AG08396 (cell line): ENCODE data around the gene SLX9.

Source experiments
- DNase-seq: peaks from one replicate; pipeline ENCODE4 v3.0.0; 2012; ENCODE audit warnings: low spot score, mixed read lengths

SLX9 gene

DNA sequence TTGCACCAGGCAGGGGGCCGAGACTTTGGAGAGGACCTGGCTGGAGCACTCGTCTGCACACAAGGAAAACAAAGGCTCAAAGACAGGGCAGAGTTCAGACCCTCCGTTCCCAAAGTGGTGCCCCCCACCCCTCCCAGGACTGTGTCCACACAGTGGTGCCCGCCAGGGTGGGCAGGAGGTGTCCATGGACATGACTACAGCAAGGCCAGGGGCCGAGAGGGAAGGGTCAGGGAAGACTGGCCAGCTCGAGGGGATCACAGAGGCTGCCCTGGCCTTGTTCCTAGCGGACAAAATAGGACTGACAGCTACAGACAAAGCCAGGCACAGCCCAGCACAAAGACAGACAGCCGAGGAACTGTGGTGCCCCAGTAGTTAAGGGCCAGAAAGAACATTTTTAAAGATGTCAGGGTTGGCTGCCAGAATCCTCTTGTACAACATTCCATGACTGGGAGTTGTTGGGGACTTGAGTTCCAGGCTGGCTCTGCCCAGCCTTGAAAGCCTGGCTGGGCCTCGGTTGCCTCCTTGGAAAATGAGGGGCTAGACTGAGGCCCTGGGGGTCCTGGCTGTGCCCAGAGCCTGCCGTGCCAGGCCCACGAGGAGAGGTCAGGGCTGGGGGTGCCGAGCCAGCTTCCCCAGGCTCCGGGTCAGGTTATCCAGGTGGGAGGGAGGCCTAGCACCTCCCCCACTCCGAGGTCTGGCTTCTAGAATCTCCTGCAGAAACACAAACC is 63.7 kb downstream of the SLX9 start:
- DNase-seq: no peak

GRCh38 chr21:45004059-45004422 is 64.2 kb downstream of the SLX9 start:
- no peak for DNase-seq

DNA sequence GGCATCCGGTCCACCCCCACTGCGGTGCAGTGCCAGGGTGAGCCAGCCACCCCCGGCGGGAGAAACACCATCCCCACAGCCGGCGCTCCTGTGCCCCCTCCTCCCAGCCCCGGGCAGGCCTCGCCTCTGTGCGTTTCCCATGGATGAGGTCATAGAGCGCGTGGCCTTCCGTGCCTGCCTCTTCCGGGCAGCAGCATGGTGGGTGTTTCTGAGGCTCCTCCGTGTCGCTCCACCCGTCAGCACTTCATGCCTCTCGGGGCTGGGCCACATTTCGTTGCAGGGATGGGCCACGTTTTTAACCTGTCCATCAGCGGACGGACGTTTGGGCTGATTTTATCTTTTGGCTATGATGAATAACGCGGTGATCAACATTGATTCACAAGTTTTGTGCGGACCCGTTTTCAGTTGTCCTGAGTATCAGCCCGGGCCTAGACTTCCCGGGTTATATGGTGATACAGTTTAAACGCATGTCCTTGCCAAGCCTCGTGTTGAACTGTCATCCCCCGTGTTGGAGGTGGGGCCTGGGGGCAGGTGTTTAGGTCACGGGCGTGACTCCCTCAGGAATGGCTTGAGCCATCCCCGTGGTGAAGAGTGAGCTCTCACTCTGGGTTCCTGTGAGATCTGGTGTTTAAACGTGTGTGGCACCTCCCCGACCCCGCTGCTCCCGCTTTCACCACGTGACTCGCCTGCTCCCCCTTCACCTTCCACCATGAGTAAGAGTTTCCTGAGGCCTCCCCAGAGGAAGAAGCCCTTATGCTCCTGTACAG is 64.8 kb downstream of the SLX9 start:
- no peak for DNase-seq

GRCh38 chr21:45006536-45007095 is 66.8 kb downstream of the SLX9 start:
- DNase-seq: no peak

DNA sequence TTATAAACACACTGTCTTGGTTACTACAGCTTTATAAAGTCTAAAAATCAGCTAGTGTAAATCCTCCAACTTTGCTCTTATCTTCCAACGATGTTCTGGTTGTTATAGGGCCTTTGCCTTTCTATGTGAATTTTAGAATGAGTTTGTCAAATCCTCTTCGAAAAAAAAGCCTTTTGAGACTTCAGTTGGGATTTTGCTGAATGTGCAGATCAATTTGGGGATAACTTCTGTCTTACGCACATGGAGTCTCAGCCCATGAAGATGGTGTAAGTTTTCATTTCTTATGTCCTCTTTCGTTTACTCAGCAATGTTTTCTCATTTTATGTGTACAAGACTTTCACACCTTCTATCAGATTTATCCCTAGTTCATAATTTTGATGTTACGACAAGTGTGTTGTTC is 69.8 kb downstream of the SLX9 start:
- DNase-seq: no peak

DNA sequence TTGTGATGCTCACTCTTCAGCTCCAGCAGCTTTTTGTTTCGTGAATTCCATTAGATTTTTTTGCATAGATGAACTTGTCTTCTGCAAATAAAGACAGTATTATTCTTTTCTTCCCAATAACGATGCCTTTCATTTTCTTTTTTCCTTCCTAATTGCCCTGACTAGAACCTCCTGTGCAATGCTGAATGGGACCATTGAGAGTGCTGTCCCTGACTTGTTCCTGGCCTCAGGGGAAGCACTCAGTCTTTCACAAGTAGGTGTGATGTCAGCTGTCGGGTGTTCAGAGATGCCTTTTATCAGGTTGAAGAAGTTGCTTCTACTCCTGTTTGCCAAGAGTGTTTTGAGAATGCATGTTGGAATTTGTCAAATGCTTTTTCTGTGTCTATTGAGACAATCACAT is 70.3 kb downstream of the SLX9 start:
- no peak for DNase-seq

DNA sequence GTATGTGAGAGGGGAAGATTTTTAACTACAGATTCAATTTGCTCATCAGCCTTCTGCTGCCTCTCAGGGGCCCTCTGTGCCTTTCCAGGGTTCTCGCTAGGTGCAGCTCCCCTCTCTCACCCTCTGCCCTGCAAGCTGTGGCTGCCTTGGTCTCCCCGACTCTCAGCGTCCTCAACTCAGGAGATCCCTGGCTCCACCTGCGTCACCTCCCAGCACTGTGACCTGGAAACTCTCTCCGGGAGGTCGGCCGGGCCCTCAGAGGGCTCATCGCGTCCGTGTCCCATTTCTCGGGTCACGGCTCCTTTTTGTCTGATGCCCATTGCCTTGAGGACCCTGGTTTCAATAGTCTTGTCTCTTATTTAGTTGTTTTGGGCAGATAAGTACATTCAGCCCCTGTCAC is 71.0 kb downstream of the SLX9 start:
- DNase-seq: no peak

DNA sequence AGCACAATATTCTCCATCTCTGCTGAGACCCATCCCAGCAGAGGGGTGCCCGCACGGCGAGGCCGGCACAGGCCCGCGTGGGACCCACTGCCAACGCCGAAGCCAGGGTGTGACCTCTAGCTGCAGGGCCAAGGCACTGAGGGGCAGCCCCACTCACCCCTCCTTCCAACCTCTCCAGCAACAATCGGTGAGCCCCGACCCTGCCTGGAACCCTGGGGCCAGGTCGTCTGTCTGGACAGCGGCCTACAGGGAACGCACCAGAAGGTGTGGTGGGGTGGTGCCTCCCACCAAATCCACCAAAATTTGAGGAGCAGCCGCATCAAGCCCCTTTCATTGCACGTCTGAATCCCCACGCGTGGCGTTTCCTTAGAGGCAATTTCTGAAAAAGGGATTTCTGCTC is 71.6 kb downstream of the SLX9 start:
- DNase-seq: no peak

DNA sequence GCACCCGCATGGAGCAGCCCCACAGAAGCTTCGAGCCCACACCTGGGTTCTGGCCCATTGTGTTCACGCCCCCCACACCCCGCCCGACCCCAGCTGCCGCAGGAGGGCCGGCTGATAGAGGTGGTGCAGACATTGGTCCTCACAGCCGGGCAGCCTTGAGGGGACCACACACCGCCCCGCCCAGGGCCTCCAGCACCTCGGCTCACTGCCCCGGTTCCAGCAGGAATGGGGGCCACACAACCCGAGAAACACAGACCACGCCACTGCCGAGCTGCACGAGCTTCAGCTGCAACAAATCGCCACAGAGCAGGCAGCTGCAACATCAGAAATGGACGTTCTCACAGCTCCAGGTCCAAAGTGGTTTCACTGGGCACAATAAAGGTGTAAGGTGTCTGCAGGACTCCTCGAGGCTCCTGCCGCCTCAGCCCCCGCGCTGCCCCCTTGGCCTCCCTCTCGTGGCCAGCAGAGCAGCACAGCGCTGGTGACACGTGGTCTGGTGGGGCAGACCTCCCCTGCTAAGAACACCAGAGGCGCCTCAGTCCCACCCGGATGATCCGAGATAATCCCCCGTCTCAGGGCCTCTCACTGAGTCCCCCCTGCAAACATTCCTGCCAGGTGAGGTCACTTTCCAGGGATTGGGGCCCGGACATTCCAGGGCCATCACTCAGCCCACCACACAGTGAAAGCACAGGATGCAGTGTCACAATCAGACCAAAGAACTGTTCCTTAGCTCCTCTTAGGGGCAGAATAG is 72.3 kb downstream of the SLX9 start:
- DNase-seq: peak; percentile 97

DNA sequence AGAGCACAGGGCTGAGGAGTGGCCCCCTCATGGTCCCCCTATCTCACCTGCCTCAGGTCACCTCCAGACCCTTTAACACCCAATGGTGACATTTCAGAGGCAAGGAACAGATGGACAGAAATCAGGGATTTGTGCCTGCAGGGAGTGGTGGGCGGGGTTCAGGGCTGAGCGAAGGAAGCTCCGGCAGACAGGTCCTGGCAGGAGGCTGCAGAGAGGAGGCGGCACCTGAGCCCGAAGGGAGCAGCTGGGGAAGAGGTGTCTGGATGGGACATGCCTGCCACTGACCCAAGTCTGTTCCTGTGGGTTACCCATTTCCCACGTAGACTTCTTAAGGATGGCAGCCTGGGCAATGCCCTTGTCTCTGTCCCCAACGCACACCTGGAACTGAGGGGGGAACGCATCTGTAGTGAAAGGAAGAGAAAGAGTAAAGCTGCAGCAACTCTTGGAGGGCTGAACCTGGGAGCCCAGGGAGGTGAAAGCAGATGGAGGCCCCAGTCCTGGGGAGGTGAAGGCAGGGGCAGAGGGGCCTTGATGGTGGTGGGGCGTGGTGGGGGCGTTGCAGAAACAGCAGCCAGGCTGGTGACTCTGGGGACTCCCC is 72.9 kb downstream of the SLX9 start:
- no peak for DNase-seq

DNA sequence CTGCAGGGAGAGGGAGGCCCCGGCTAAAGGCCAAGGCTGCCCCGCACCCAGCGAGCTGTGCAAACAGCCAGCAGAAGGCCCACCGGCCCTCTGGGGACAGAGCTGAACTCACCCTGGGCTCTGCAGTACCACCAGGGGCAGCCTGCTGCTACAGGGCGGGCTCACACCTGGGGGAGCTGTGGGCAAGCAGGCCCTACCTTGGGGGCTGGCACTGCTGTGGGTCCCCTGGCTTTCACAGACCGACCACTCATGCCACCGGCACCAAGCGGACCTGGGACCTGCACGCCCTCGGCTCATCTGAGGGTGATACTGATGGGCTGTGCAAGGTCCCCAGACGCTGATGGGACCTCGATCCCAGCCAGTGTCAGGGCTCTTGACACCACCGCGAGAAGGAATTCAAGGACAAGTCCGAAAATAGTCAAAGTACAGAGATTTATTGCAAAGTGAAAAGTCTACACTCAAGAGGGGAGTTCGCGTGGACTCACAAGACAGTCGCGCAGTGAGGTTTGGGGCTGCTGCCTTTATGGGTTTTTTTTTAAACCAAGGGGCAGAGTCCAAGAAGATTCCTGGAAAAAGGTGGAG is 73.5 kb downstream of the SLX9 start:
- DNase-seq: no peak

DNA sequence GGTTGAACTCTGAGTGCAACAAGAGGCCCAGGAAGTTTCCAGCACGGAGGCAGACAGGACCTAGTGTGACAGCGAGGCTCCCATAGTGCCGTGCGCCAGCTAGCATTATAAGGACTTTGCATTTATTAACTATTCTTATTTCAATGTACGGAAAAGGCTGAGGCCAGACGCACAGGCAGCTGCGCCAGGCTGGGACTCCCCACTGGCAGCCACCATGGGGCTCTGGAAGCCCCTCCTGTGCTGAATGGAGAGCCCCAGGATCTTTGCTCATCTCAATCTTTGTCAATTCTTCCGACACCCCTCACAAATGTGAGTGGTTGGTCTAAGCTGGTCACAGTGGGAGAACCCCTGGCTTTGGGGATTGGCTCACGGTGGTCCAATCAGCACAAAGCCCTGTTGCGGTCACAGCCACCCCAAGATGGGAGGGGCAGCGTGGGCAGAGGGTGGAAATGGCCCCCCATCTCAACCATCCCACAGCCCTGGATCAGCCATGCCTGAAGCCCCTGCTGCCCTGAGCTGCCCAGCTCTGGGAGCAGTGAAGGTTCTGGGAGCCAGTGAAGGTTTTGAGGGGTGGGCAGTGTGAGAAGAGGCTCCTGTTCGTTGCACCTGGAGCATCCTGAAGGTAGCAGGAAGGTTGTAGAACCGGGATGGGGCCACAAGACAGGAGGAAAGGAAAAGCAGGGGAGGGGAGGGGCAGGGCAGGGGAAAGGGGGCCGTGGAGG is 75.1 kb downstream of the SLX9 start:
- no peak for DNase-seq

GRCh38 chr21:45015469-45015860 is 75.6 kb downstream of the SLX9 start:
- no peak for DNase-seq

- DNase-seq: no peak
Measured at GRCh38 chr21:45016031-45016405, 76.2 kb downstream of the SLX9 start.

- no peak for DNase-seq
Measured at GRCh38 chr21:45016406-45017038, 76.7 kb downstream of the SLX9 start.

DNA sequence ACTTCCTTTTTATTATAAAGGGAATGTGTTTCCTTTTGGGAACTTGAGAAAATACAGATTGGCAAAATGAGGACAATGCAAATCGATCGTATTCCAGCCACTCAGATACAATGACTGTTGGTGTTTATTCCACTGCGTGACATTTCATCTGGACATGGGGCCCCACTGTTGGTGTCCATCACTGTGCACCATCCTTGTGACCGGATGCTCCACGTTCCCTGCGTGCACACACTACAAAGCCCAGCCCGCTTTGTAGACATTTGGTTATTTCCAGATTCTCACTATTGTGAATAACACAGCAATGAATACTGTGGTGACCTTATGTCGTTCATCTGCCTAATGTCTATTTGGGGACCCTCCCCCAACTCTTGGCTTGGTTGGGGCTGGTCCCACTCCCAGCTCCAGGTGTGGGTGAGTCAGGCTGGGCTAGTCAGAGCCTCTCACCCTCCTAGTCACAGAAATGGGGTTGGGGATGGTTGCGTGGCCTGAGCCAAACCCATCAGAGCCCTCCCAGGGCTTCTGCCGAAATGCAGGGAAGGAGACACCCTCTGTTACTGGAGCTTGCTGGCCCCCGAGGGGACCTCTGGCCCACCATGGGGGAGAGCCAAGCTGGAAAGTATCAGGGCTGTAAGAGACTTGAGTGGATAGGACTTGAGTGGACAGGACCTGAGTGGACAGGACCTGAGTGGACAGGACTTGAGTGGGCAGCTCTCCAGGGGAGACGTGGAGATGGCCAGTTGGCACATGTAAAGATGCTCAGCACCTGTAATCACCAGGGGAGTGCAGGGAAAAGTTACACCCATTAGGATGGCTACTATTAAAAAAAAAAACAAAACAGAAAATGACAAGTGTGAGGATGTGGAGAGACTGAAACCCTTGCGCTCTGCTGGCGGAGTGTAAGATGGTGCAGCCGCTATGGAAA is 77.5 kb downstream of the SLX9 start:
- no peak for DNase-seq

GRCh38 chr21:45018131-45019075 is 78.6 kb downstream of the SLX9 start:
- DNase-seq: peak; percentile 58

GRCh38 chr21:45019076-45019886 is 79.5 kb downstream of the SLX9 start:
- peak; percentile 45 for DNase-seq
